Activated naive CD8-positive, alpha-beta T cell treated with anti-CD3 and anti-CD28 coated beads for 36 hours (primary cell): ENCODE results near the gene PTPRD. TPM values are rescaled to one million over a fixed set of nuclear protein-coding genes. Genes with fewer than 3 reads are reported as not detected.
"Not testable (repeated sequence)": the region's sequence is repeated elsewhere in the genome, so short reads cannot be mapped to it uniquely, and the experiment has no call there.

Experiments used
- DNase-seq: peaks from one replicate; pipeline ENCODE4 v3.0.0; 2021
- H3K27ac Mint-ChIP-seq: one replicate; pipeline ENCODE4 v1.8.0; 2022; ENCODE audit warnings: mild to moderate bottlenecking, moderate library complexity, mixed read lengths
- H3K27me3 Mint-ChIP-seq: one replicate; pipeline ENCODE4 v1.8.0; 2022; ENCODE audit warnings: mild to moderate bottlenecking, mixed read lengths
- H3K36me3 Mint-ChIP-seq: one replicate; pipeline ENCODE4 v1.8.0; 2021; ENCODE audit warnings: mild to moderate bottlenecking, mixed read lengths
- H3K4me1 Mint-ChIP-seq: one replicate; pipeline ENCODE4 v1.8.0; 2021; ENCODE audit warnings: mixed read lengths
- H3K4me3 Mint-ChIP-seq: one replicate; pipeline ENCODE4 v1.8.0; 2022; ENCODE audit warnings: mild to moderate bottlenecking, moderate library complexity, mixed read lengths
- H3K9me3 Mint-ChIP-seq: one replicate; pipeline ENCODE4 v1.8.0; 2022; ENCODE audit warnings: mixed read lengths
- total RNA-seq, 2 experiments: library from RNA; stranded (reverse); gene quantifications; one replicate each; pipeline ENCODE4 v1.2.3, GENCODE V29; 2021

Gene PTPRD
- total RNA-seq, 2 experiments from 2014 or later, result 0.16 to 0.18 TPM

DNA sequence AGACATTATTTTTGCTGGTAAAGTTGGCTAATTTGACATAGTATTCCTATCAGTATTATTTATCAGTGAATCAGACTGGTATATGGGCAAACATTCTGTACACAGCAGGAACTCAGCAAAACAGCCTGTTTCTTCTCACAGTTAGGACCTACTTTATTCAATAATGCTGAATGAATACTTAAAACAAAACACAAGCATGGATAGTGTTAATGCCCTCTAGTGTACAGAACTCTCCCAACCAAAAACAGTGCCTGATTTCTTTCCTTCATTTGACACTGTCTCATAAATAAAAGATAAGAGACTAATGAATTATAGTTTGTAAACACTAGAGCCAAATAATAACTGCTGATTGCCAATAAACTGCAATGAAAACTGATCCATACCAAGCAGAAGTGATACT is 1113.3 kb downstream of the PTPRD start:
- H3K4me3 Mint-ChIP-seq, result no peak overlapping the region
- H3K27ac Mint-ChIP-seq, result no peak overlapping the region
- no peaks in the 10 kb centered on the region for H3K27me3 Mint-ChIP-seq
- H3K4me1 Mint-ChIP-seq, result no peaks in the 10 kb centered on the region
- DNase-seq, result no peak
- peaks cover 11% of the 10 kb centered on the region for H3K9me3 Mint-ChIP-seq
- H3K36me3 Mint-ChIP-seq, result no peaks in the 10 kb centered on the region

DNA sequence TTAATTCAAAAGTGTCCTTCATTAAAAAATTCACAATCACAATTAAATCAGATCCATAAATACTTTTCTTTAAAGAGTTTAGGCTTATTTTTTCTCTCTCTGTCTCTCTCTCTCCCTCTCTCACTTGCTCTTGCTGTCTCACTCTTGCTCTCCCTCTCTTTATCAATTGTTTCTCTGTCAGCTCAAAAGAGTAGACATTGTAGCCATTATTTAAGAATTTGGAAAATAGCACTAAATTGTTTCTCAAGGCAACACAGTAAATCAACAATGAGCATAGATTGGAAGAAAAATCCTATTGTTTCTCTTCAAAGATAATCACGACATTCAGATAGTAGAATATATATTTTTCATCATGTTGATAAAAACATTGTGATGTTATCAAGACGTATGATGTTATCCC is 1114.0 kb downstream of the PTPRD start:
- no peaks in the 10 kb centered on the region for H3K27me3 Mint-ChIP-seq
- no peak overlapping the region for H3K27ac Mint-ChIP-seq
- peaks cover 13% of the 10 kb centered on the region for H3K9me3 Mint-ChIP-seq
- H3K4me1 Mint-ChIP-seq, result no peaks in the 10 kb centered on the region
- H3K36me3 Mint-ChIP-seq, result no peaks in the 10 kb centered on the region
- DNase-seq, result no peak
- H3K4me3 Mint-ChIP-seq, result no peak overlapping the region

DNA sequence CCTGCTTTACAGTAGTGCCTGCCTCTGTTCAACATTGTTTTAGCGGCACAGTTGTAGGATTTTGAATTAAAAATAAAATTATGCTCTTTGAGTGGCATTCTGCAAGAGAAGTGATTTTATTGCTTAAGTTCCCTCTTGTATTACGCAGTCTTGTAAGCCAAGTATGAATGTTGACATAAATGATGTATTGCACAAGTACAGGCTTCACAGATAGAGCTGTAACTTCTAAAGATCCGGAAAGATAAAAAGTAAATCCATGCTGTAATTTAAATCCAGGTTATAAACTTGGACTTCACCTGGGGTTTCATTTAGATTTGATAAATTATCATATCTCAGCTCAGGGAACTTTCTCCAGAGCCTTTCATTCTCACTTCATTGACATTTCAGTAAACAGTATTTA is 1114.7 kb downstream of the PTPRD start:
- Mint-ChIP-seq H3K27me3 (no peaks in the 10 kb centered on the region), H3K27ac (no peak overlapping the region), H3K4me3 (no peak overlapping the region), H3K9me3 (peaks cover 16% of the 10 kb centered on the region), H3K36me3 (no peaks in the 10 kb centered on the region), H3K4me1 (no peaks in the 10 kb centered on the region)
- DNase-seq, result no peak

DNA sequence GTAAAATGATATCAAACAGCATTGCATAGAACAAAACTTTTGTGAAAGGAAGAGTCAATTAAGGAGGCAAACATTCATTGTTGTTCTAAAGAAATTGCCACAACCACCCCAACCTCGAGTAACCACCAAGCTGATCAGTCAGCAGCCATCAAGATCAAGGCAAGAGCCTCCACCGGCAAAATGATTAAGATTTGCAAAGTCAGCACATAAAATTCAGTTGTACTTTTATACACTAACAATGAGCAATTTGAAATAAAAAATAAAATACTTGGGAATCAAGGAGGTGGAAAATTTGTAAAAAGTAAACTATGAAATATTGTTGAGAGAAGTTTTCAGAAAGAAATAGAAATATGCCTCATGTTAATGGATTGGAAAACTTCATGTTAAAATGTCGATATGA is 1118.5 kb downstream of the PTPRD start:
- peaks cover 19% of the 10 kb centered on the region for H3K9me3 Mint-ChIP-seq
- no peaks in the 10 kb centered on the region for H3K36me3 Mint-ChIP-seq
- no peak overlapping the region for H3K4me3 Mint-ChIP-seq
- no peaks in the 10 kb centered on the region for H3K27me3 Mint-ChIP-seq
- no peaks in the 10 kb centered on the region for H3K4me1 Mint-ChIP-seq
- H3K27ac Mint-ChIP-seq, result no peak overlapping the region
- DNase-seq, result no peak

DNA sequence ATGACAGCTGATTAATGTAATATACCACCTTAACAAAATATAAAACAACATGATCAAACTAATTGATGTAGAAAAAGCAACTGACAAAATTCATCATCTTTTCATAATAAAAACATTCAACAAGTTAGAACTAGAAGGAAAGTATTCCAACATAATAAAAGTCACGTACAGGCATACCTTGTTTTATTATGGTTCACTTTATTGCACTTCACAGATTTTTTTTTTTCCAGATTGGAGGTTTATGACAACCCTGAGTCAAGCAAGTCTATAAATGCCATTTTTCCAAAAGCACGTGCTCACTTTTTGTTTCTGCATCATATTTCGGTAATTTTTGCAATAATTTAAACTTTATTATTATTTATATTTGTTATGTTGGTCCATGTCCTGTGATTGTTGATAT is 1120.3 kb downstream of the PTPRD start:
- H3K36me3 Mint-ChIP-seq, result no peaks in the 10 kb centered on the region
- no peak for DNase-seq
- H3K4me1 Mint-ChIP-seq, result no peaks in the 10 kb centered on the region
- no peak overlapping the region for H3K4me3 Mint-ChIP-seq
- H3K27me3 Mint-ChIP-seq, result no peaks in the 10 kb centered on the region
- peaks cover 19% of the 10 kb centered on the region for H3K9me3 Mint-ChIP-seq
- no peak overlapping the region for H3K27ac Mint-ChIP-seq

DNA sequence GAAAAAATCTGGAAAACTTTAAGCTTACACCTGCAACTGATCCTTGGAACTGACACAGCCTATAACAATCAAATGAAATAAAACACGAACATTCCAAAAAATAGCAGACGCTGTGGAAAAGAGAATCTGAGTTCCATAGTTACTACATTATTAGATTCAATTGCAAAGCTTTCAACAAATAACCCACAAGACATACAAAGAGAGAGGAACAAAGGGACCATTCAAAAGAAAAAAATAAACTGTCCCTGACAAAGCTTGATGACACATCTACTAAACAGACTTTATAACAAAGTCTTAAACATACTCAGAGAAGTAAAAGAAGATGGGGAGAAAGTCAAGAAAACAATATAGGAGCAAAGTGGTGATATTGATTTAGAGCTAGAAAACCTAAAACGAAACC is 1123.6 kb downstream of the PTPRD start:
- H3K9me3 Mint-ChIP-seq, result peaks cover 7% of the 10 kb centered on the region
- H3K36me3 Mint-ChIP-seq, result no peaks in the 10 kb centered on the region
- H3K27me3 Mint-ChIP-seq, result no peaks in the 10 kb centered on the region
- DNase-seq, result no peak
- H3K4me1 Mint-ChIP-seq, result no peaks in the 10 kb centered on the region
- no peak overlapping the region for H3K4me3 Mint-ChIP-seq
- no peak overlapping the region for H3K27ac Mint-ChIP-seq

DNA sequence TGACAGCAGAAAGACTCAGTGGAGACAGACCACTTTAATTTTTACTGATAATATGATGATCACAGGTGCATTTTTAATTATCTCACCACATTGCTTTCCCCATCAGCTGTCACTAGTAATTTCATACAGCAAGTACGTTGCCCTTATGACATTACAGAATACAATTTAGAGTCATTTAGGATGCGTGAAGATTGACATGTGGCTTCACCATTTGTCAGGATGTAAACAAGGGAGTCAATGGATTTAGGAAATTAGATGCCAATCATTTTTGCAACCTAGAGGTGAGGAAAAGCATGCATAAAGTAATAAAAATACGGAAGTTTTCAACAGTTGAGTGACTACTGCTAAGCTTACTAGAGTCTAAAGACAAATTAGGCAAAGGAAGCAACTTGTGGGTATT is 1129.6 kb downstream of the PTPRD start:
- Mint-ChIP-seq H3K27me3 (no peaks in the 10 kb centered on the region), H3K9me3 (peaks cover 5% of the 10 kb centered on the region), H3K36me3 (no peaks in the 10 kb centered on the region), H3K27ac (no peak overlapping the region), H3K4me3 (no peak overlapping the region), H3K4me1 (no peaks in the 10 kb centered on the region)
- no peak for DNase-seq

DNA sequence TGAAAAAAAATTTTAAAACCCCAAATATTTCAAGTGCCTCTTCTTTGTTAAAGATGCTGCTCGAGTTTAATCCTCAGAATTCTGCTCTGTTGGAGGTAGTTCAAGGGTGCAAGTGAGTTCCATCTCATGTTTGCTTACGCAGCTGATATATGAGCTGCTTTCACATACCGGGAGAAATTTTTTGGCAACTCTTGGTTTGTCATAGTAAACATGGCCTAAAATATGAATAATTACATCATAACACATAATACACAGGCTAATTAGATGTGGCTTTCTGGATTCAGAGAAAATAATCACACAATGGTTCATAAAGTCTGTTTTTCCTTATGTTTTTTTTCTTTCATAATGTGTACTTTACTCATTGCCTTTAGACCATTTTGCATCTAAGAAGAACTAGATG is 1134.1 kb downstream of the PTPRD start:
- DNase-seq, result no peak
- Mint-ChIP-seq H3K27me3 (no peaks in the 10 kb centered on the region), H3K27ac (no peak overlapping the region)

DNA sequence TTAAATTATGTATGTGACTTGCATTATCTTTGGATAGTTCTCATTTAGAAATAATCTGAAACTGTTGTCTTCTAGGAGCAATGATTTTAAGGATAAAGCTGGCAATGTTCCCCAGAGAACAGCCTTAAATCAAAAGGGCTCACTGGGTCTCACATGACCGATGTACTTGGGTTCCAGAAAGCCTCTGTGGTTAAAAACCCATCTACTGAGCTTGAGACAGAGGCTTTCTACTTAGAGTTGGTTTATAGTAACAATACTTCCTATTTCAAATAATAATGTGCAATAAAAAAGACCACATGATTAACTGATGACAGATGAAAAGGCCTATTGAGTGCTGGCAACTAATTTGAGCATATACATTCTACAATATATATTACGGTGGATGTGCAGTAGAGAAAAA is 1143.5 kb downstream of the PTPRD start:
- Mint-ChIP-seq H3K4me1 (no peaks in the 10 kb centered on the region), H3K27me3 (no peaks in the 10 kb centered on the region), H3K4me3 (no peak overlapping the region), H3K9me3 (peaks cover 4% of the 10 kb centered on the region), H3K36me3 (no peaks in the 10 kb centered on the region), H3K27ac (no peak overlapping the region)
- no peak for DNase-seq

More for the DNA sequence above, 1134.1 kb downstream of the PTPRD start:
- H3K36me3 Mint-ChIP-seq, result no peaks in the 10 kb centered on the region
- no peaks in the 10 kb centered on the region for H3K4me1 Mint-ChIP-seq
- H3K9me3 Mint-ChIP-seq, result peaks cover 5% of the 10 kb centered on the region
- no peak overlapping the region for H3K4me3 Mint-ChIP-seq

DNA sequence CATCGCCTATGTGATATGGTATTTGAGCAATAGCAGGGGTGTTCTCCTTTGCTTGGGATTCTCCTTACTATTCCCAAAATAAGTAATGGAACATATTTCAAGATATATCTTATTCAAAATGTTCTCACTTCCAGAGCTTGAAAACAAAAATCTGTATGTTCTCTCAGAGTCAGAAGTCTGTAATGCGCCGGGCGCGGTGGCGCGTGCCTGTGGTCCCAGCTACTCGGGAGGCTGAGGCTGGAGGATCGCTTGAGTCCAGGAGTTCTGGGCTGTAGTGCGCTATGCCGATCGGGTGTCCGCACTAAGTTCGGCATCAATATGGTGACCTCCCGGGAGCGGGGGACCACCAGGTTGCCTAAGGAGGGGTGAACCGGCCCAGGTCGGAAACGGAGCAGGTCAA is 1170.9 kb downstream of the PTPRD start:
- H3K4me3 Mint-ChIP-seq, H3K36me3 Mint-ChIP-seq, H3K4me1 Mint-ChIP-seq, DNase-seq, H3K9me3 Mint-ChIP-seq, H3K27ac Mint-ChIP-seq, H3K27me3 Mint-ChIP-seq: not testable (repeated sequence)

DNA sequence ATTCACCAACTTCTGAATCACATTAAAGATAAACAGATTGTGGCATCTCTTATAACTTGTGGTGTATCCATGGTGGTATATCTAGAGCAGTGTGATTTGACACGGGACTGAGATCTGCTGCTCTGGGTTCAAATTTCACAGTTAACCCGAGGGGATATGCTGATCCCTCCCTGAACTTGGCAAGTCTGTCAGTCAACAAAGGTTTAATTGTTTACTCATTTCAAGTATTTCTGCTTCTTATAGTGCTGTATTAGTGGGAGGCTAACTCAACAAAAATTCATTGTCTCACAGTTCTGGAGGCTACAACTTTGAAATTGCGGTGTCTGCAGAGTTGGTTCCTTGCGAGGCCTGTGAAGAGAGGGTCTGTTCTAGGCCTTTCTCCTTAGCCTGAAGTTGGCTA is 1175.2 kb downstream of the PTPRD start:
- H3K27me3 Mint-ChIP-seq, result no peaks in the 10 kb centered on the region
- H3K4me1 Mint-ChIP-seq, result no peaks in the 10 kb centered on the region
- no peak overlapping the region for H3K4me3 Mint-ChIP-seq
- H3K9me3 Mint-ChIP-seq, result no peaks in the 10 kb centered on the region
- H3K27ac Mint-ChIP-seq, result no peak overlapping the region
- H3K36me3 Mint-ChIP-seq, result no peaks in the 10 kb centered on the region
- no peak for DNase-seq

DNA sequence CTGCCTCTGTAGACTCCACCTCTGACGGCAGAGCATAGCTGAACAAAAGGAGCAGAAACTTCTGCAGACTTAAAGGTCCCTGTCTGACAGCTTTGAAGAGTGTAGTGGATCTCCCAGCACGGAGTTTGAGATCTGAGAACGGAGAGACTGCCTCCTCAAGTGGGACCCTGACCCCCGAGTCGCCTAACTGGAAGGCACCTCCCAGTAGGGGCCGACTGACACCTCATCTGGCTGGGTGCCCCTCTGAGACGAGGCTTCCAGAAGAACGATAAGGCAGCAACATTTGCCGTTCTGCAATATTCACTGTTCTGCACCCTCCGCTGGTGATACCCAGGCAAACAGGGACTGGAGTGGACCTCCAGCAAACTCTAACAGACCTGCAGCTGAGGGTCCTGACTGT is 1186.3 kb downstream of the PTPRD start:
- not testable (repeated sequence) for H3K27ac Mint-ChIP-seq, H3K9me3 Mint-ChIP-seq, H3K4me3 Mint-ChIP-seq, DNase-seq, H3K27me3 Mint-ChIP-seq, H3K4me1 Mint-ChIP-seq, H3K36me3 Mint-ChIP-seq

DNA sequence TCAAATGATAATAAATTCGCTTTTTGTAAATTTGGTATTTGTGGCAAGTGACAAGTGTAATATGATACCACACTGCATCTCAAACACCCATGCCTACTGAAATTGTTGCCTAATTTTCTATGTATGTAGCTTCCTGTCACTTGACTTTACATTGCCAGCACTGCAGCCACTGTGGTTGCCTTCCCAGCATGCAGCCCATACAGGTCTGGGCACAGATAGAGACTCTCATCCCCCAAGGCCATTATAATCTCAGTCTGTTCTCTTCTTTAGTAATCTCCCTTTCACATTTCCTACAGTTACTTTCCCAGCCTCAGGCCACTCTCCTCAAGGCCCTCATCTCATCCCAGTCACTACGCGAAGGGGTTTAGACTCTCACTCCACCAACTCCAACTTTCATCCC is 1200.6 kb downstream of the PTPRD start:
- Mint-ChIP-seq H3K36me3 (no peaks in the 10 kb centered on the region), H3K4me1 (no peaks in the 10 kb centered on the region), H3K9me3 (no peaks in the 10 kb centered on the region), H3K27me3 (no peaks in the 10 kb centered on the region), H3K27ac (no peak overlapping the region), H3K4me3 (no peak overlapping the region)
- DNase-seq, result no peak

DNA sequence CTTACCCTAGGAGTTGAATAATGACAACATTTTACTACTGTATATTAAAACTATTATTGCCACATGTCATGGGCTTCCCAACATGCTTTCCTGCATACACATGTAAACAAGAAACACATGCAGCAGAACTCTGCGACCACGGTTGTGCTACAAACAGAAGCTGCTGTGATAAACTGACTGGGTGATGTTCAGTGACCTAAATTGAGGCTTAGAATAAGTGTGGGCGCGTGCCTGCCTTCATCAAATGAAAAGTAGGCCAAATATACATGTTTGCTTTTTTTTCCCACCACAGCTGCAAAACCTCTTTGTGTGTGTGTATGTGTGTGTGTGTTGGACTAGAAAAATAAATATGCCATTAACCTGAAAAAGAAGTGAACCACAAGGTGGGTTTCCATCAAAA is 1202.1 kb downstream of the PTPRD start:
- no peaks in the 10 kb centered on the region for H3K4me1 Mint-ChIP-seq
- no peaks in the 10 kb centered on the region for H3K36me3 Mint-ChIP-seq
- no peak overlapping the region for H3K4me3 Mint-ChIP-seq
- H3K27ac Mint-ChIP-seq, result no peak overlapping the region
- H3K27me3 Mint-ChIP-seq, result no peaks in the 10 kb centered on the region
- DNase-seq, result no peak
- H3K9me3 Mint-ChIP-seq, result no peaks in the 10 kb centered on the region

DNA sequence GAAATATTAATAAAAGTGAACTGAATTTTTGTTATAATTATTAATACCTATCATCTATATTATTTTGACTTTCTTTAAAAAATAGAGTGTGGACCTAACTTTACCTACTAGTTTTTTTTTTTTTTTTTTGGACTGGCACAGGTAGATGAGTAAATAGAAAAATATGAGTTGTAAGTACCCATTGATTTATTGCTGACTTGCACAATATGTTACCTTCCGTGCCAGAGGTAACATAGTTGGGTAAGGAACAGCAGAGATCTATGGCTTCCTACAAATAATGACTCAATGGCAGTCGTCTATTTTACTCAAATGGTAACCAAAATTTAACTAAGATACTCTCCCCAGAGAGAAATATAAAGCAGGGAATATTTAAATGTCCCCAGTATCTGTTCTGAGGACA is 1212.8 kb downstream of the PTPRD start:
- no peaks in the 10 kb centered on the region for H3K36me3 Mint-ChIP-seq
- no peaks in the 10 kb centered on the region for H3K27me3 Mint-ChIP-seq
- no peak overlapping the region for H3K27ac Mint-ChIP-seq
- H3K9me3 Mint-ChIP-seq, result no peaks in the 10 kb centered on the region
- DNase-seq, result no peak
- H3K4me3 Mint-ChIP-seq, result no peak overlapping the region
- H3K4me1 Mint-ChIP-seq, result no peaks in the 10 kb centered on the region

DNA sequence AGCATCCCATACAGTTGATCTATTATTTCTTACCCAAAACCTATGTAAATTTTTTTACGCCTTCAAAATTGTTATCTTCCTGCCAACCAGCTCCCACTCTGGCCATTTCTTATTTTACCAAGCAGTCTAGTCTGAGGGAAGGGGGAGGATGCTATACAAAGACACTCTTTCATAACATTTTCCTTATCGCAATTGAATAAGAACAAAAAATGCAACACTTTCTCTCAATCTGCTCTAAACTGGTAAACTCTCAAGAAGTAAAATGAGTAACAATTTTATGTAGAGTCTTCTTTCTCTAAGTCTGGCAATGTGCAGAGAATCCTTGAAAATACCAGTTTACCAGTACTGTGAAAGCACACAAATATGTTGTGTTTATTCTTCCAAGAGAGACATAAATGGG is 1216.3 kb downstream of the PTPRD start:
- no peak overlapping the region for H3K4me3 Mint-ChIP-seq
- no peaks in the 10 kb centered on the region for H3K27me3 Mint-ChIP-seq
- H3K36me3 Mint-ChIP-seq, result no peaks in the 10 kb centered on the region
- H3K27ac Mint-ChIP-seq, result no peak overlapping the region
- DNase-seq, result no peak
- H3K4me1 Mint-ChIP-seq, result no peaks in the 10 kb centered on the region
- no peaks in the 10 kb centered on the region for H3K9me3 Mint-ChIP-seq

DNA sequence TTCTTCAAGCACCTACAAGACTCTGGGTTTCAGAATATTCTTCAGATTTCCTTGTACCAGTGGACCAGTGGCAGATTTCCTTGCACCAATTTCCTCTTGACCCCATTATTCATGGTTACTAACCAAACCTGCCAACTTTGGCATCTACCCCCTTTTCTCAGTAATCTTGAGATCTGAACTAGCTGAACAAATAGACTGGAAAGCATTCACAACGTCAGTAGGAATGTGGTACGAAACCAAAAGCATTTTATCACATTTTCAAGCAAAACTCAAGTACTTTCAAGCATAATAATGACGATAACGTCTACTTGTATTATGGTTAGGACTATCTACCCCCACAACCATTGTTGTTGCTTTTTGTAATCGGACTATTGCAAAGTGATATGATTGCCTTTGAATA is 1217.3 kb downstream of the PTPRD start:
- DNase-seq, result no peak
- no peak overlapping the region for H3K4me3 Mint-ChIP-seq
- no peaks in the 10 kb centered on the region for H3K27me3 Mint-ChIP-seq
- no peaks in the 10 kb centered on the region for H3K9me3 Mint-ChIP-seq
- no peak overlapping the region for H3K27ac Mint-ChIP-seq
- H3K4me1 Mint-ChIP-seq, result no peaks in the 10 kb centered on the region
- H3K36me3 Mint-ChIP-seq, result no peaks in the 10 kb centered on the region
